ENCODE results near the gene COQ8A. TPM values are rescaled to one million over a fixed set of nuclear protein-coding genes. Genes with fewer than 3 reads are reported as not detected.

The COQ8A gene
- total and polyA plus RNA-seq, 8 donors = 26.4 to 384 (median 65.2) TPM

GRCh38 chr1:226948480-226948879, 8.4 kb downstream of the COQ8A start:
- intact Hi-C loops (cut with DNase I; ENCODE audit: low total_unique reads) = no loop called here

GRCh38 chr1:226948996-226949395, 8.9 kb downstream of the COQ8A start:
- Histone ChIP-seq H3K4me3 (no peak overlapping the region), H3K9me3 (no peaks in the 10 kb centered on the region), H3K36me3 (peaks cover 0 to 6% (median 4%) of the 10 kb centered on the region in 4 donors), H3K4me1 (peaks cover 29 to 68% (median 64%) of the 10 kb centered on the region in 4 donors), H3K27ac (no peak overlapping the region), H3K27me3 (no peaks in the 10 kb centered on the region)
- WGBS, 5 donors = 91 to 96% (median 95%) methylated on average over 15 of the region's 15 CpGs
- no peak for DNase-seq
- intact Hi-C loops (cut with DNase I; ENCODE audit: low total_unique reads) = no loop called here
- TF ChIP-seq CTCF (IDR thresholded peaks at IDR 0.05) (no peak), EP300 (IDR thresholded peaks at IDR 0.05) (no peak), POLR2A (IDR thresholded peaks at IDR 0.05) (no peak), POLR2AphosphoS5 (IDR thresholded peaks at IDR 0.05) (no peak)

More at GRCh38 chr1:226948480-226948879, 8.4 kb downstream of the COQ8A start:
- 93 to 98% (median 96%) methylated on average over 6 of the region's 6 CpGs for WGBS, 5 donors
- no peaks in the 10 kb centered on the region for H3K27me3 ChIP-seq
- no peak overlapping the region for H3K27ac ChIP-seq
- H3K36me3 ChIP-seq = peaks cover 0 to 6% (median 4%) of the 10 kb centered on the region in 4 donors
- TF ChIP-seq CTCF (IDR thresholded peaks at IDR 0.05) (no peak), POLR2AphosphoS5 (IDR thresholded peaks at IDR 0.05) (no peak), POLR2A (IDR thresholded peaks at IDR 0.05) (no peak), EP300 (IDR thresholded peaks at IDR 0.05) (no peak)
- no peak for DNase-seq
- H3K4me1 ChIP-seq = peaks cover 34 to 69% (median 66%) of the 10 kb centered on the region in 4 donors
- no peaks in the 10 kb centered on the region for H3K9me3 ChIP-seq
- no peak overlapping the region for H3K4me3 ChIP-seq

GRCh38 chr1:226949401-226949800, 9.3 kb downstream of the COQ8A start:
- 88 to 90% (median 89%) methylated on average over 3 of the region's 3 CpGs for WGBS, 5 donors
- no peak for DNase-seq
- Histone ChIP-seq H3K27me3 (no peaks in the 10 kb centered on the region), H3K4me3 (no peak overlapping the region), H3K9me3 (no peaks in the 10 kb centered on the region), H3K27ac (no peak overlapping the region), H3K4me1 (peaks cover 25 to 68% (median 64%) of the 10 kb centered on the region in 4 donors), H3K36me3 (peaks cover 3 to 6% (median 4%) of the 10 kb centered on the region in 4 donors)
- intact Hi-C loops (cut with DNase I; ENCODE audit: low total_unique reads) = no loop called here
- no peak for TF ChIP-seq POLR2A (IDR thresholded peaks at IDR 0.05)
- TF ChIP-seq EP300 (IDR thresholded peaks at IDR 0.05) = no peak
- no peak for TF ChIP-seq CTCF (IDR thresholded peaks at IDR 0.05)
- TF ChIP-seq POLR2AphosphoS5 (IDR thresholded peaks at IDR 0.05) = no peak

GRCh38 chr1:226950316-226950715, 10.2 kb downstream of the COQ8A start:
- WGBS, 5 donors = 89 to 97% (median 91%) methylated on average over 1 of the region's 1 CpG
- no peak overlapping the region for H3K4me3 ChIP-seq
- intact Hi-C loops (cut with DNase I; ENCODE audit: low total_unique reads) = no loop called here
- DNase-seq = no peak
- H3K9me3 ChIP-seq = no peaks in the 10 kb centered on the region
- H3K4me1 ChIP-seq = peaks cover 17 to 64% (median 58%) of the 10 kb centered on the region in 4 donors
- no peaks in the 10 kb centered on the region for H3K27me3 ChIP-seq
- no peak overlapping the region for H3K27ac ChIP-seq
- no peak for TF ChIP-seq CTCF (IDR thresholded peaks at IDR 0.05)
- no peak for TF ChIP-seq POLR2AphosphoS5 (IDR thresholded peaks at IDR 0.05)
- no peak for TF ChIP-seq EP300 (IDR thresholded peaks at IDR 0.05)
- TF ChIP-seq POLR2A (IDR thresholded peaks at IDR 0.05) = no peak
- peaks cover 4 to 7% (median 5%) of the 10 kb centered on the region in 4 donors for H3K36me3 ChIP-seq

Data from stomach (tissue), 9 donors.